GM18519 (cell line): Measurements from ENCODE around the gene NCKAP5L.

Experiments used
- ATAC-seq: cut with Tn5 transposase; IDR thresholded peaks from one replicate; pipeline ENCODE4 v1.9.1; 2021; ENCODE audit warnings: mild to moderate bottlenecking, moderate library complexity; ENCODE audit not compliant: unreplicated experiment, low FRiP score

Gene NCKAP5L

DNA sequence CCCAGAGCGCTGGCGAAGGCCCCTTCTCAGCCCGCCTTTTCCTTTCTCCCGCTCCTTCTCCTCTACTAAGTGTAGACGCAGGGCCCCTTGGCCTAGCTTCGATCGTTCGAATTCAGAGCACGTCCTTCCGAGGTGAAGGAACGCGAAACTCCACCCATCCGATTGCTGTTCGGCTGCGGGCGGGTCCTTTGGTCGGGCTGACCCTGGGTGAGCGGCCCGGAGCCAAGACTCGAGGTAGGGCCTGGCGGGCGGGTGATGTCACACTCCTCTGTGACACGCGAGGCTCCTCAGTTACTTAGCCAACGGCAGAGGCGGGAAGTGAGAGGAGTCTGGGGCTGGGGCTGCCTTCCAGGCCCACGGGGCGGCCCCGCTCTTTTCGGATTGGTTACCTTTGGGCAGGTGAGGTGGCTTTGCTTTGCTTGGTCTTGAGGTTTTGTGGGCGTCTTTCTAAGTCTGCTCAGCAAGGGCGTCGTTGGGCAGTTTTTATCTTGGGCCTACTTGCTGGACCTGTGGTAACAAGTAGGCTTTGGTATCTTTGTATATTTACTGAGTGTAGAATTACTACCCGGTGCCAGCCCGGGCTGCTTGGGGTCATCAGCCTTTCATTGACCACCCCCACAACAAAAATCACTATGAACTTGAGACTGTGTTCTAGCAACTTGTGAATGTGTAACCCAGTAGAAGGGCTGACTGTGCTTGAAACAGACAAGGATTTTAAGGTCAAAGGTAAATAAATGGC is 86.2 kb downstream of the NCKAP5L start:
- ATAC-seq, result peak; percentile 32
